SU-DHL-6 (cell line): ENCODE measurements around the gene ARHGEF4.

Experiments used
- H2AFZ ChIP-seq: fragments of 200-600 bp; sonication (generic); 2 replicates; pipeline ENCODE4 v1.6.1; 2014; ENCODE audit warnings: low read depth, mild to moderate bottlenecking, moderate library complexity, mixed read lengths, antibody characterized with exemption, low read length; ENCODE audit not compliant: severe bottlenecking
- H3F3A ChIP-seq: fragments of 200-600 bp; shearing (Covaris generic); 2 replicates; pipeline ENCODE4 v1.6.0; 2016; ENCODE audit warnings: antibody characterized with exemption, mild to moderate bottlenecking; ENCODE audit not compliant: insufficient read depth
- H3K27ac ChIP-seq: fragments of 200-600 bp; sonication (generic); 2 replicates; pipeline ENCODE4 v1.5.1; 2016; ENCODE audit warnings: low read depth, mild to moderate bottlenecking, low read length, moderate library complexity, mixed read lengths
- H3K27me3 ChIP-seq: fragments of 200-600 bp; sonication (generic), shearing (Covaris generic); 2 replicates; pipeline ENCODE4 v1.6.0; 2014; ENCODE audit warnings: mild to moderate bottlenecking, low read length
- H3K36me3 ChIP-seq: fragments of 200-600 bp; sonication (generic); 2 replicates; pipeline ENCODE4 v1.6.1; 2014; ENCODE audit warnings: mild to moderate bottlenecking, low read length, mixed read lengths
- H3K4me2 ChIP-seq: fragments of 300-600, 200-600 bp; shearing (Covaris generic), sonication (generic); 2 replicates; pipeline ENCODE4 v1.6.0; 2014; ENCODE audit warnings: low read length, low read depth, mild to moderate bottlenecking; ENCODE audit not compliant: poor library complexity, severe bottlenecking
- H3K4me3 ChIP-seq: fragments of 200-600 bp; sonication (generic); 2 replicates; pipeline ENCODE4 v1.5.1; 2014; ENCODE audit warnings: antibody characterized with exemption, low read length, mild to moderate bottlenecking, mixed read lengths; ENCODE audit not compliant: insufficient read depth, poor library complexity, severe bottlenecking
- H3K79me2 ChIP-seq: fragments of 200-600 bp; sonication (generic); 2 replicates; pipeline ENCODE4 v1.6.1; 2014; ENCODE audit warnings: mild to moderate bottlenecking, low read length, moderate library complexity; ENCODE audit not compliant: insufficient read depth
- H3K9ac ChIP-seq: fragments of 200-600 bp; sonication (generic); 2 replicates; pipeline ENCODE4 v1.7.0; 2014; ENCODE audit warnings: mild to moderate bottlenecking, low read length
- H3K9me2 ChIP-seq: fragments of 200-600 bp; sonication (generic); replicated peaks from 2 replicates; pipeline ENCODE4 v1.6.1; 2014; ENCODE audit warnings: low read length; ENCODE audit not compliant: insufficient read depth
- H3K9me3 ChIP-seq: fragments of 200-600 bp; sonication (generic); 2 replicates; pipeline ENCODE4 v1.6.1; 2014; ENCODE audit warnings: low read length, mixed read lengths; ENCODE audit not compliant: insufficient read depth
- H4K20me1 ChIP-seq: fragments of 200-600 bp; sonication (generic); 2 replicates; pipeline ENCODE4 v1.6.1; 2014; ENCODE audit warnings: low read depth, mild to moderate bottlenecking, antibody characterized with exemption, low read length, moderate library complexity, mixed read lengths
- EZH2phosphoT487 ChIP-seq: fragments of 200-600 bp; sonication (generic), shearing (Covaris generic); conservative IDR thresholded peaks from 2 replicates; pipeline ENCODE4 v1.6.1; 2018; ENCODE audit warnings: mild to moderate bottlenecking, antibody characterized with exemption, low read length, moderate library complexity, mixed read lengths
- TF ChIP-seq, protein P1 (sequence below): fragments of 200-600 bp; sonication (generic); IDR thresholded peaks from one replicate; pipeline ENCODE4 v1.5.1; 2017; ENCODE audit warnings: antibody characterized with exemption, mild to moderate bottlenecking, low read length, moderate library complexity; ENCODE audit not compliant: insufficient read depth, poor library complexity, severe bottlenecking

The ARHGEF4 gene

DNA sequence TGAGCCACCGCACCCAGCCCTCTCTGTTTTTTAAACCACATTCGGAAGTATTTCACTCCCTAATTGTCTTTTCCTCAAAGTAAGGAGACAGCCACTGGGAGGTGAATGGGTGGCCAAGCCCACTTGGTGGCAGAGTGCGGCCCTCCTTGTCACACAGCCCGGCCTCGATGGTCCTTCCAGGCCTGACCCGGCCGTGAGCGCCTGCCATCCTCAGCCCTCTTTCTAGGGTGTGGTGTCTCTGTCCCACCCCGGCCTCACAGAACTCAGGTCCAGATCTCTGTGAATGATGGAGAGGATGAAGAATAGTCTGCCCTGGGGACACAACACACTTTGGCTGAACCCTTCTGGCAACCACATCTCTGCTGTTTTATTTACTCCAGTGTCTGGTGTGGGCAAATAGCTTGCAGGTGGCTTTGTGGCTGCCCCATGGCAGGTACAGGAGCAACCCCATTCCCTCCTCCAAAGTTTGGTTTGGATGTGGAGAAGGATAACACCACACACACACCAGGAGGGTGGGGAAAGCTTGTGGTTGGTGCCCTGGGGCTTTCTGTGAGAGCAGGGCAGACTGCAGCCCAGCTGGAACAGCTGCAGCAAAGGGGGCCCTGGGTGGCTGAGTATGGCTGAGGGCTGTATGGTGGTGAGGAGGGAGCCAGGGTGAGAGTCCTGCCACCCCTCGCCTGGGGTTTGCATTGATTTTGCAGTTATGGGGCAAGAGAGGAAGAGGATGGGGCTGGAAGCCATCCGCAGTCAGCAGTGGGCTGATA lies 167.9 kb downstream of the ARHGEF4 start:
- Histone ChIP-seq H3K4me3 (no peak overlapping the region), H3K27me3 (no peaks in the 10 kb centered on the region), H2AFZ (no peak overlapping the region), H3K4me2 (no peak overlapping the region), H3F3A (no peaks in the 10 kb centered on the region), H4K20me1 (no peaks in the 10 kb centered on the region), H3K36me3 (no peaks in the 10 kb centered on the region), H3K27ac (no peak overlapping the region), H3K9me2 (no peaks in the 10 kb centered on the region), H3K79me2 (no peaks in the 10 kb centered on the region), H3K9me3 (no peaks in the 10 kb centered on the region), H3K9ac (no peak overlapping the region)
- TF ChIP-seq EZH2phosphoT487: no peak
- TF ChIP-seq, protein P1, sequence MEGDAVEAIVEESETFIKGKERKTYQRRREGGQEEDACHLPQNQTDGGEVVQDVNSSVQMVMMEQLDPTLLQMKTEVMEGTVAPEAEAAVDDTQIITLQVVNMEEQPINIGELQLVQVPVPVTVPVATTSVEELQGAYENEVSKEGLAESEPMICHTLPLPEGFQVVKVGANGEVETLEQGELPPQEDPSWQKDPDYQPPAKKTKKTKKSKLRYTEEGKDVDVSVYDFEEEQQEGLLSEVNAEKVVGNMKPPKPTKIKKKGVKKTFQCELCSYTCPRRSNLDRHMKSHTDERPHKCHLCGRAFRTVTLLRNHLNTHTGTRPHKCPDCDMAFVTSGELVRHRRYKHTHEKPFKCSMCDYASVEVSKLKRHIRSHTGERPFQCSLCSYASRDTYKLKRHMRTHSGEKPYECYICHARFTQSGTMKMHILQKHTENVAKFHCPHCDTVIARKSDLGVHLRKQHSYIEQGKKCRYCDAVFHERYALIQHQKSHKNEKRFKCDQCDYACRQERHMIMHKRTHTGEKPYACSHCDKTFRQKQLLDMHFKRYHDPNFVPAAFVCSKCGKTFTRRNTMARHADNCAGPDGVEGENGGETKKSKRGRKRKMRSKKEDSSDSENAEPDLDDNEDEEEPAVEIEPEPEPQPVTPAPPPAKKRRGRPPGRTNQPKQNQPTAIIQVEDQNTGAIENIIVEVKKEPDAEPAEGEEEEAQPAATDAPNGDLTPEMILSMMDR: no peak

DNA sequence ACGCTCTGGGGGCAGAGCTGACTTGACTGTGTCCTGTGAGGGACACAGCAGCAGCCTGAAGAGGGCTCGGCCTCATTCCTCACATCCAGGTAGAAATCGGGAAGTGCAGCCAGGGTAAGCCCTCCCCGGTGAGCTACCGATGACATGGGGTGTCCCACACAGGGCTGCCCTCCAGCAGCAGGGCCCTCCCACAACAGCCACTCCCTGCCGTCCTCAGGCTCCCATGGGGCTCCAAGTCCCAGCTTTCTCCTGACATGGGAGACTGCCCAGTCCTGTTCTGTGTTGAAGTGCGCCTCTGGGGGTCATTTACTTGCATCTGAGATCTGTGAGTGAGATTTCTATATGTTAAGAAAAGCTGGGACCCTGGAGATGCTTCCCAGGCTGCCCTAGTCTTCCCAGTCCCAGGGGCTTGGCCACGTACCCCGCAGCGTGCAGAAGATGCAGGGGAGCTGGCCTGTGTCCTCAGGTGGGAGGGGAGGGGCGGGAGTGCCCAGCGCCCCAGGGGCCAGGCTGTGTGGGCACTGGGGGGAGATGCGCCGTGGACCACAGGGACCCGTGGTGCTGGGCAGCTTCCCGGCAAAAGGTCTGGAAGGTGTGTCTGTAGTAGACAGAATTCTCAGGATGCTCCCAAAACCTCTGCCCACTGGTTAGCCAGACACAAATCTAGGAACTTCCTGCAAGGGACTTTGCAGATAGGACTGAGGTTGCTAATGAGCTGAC lies 168.7 kb downstream of the ARHGEF4 start:
- Histone ChIP-seq H3K9me2 (no peaks in the 10 kb centered on the region), H2AFZ (no peak overlapping the region), H3K4me3 (no peak overlapping the region), H3K27ac (no peak overlapping the region), H3F3A (no peaks in the 10 kb centered on the region), H3K27me3 (no peaks in the 10 kb centered on the region), H4K20me1 (no peaks in the 10 kb centered on the region), H3K36me3 (no peaks in the 10 kb centered on the region), H3K9me3 (no peaks in the 10 kb centered on the region), H3K79me2 (no peaks in the 10 kb centered on the region), H3K4me2 (no peak overlapping the region), H3K9ac (no peak overlapping the region)
- TF ChIP-seq, protein P1: no peak
- TF ChIP-seq EZH2phosphoT487: no peak

DNA sequence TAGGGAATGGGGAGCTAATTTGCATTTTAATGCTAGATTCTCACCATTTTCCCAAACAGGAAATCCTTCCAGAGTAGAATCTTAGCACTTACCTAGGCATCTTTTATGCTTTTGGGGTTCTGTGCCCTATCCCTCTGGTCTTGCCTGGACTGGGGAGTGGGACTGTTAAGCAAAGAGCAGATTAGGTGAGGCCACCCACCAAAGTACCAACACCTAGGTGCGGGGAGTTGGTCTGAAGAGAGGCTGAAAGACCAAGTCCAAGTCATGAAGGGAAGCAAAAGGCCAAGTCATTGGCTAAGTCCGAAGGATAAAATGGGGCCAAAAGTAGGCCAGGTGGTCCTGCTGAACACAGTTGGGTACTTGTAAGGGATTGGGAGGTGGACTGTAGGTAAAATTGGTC lies 169.8 kb downstream of the ARHGEF4 start:
- Histone ChIP-seq H3K4me3 (no peak overlapping the region), H3K4me2 (no peak overlapping the region), H3K9me2 (no peaks in the 10 kb centered on the region), H4K20me1 (no peaks in the 10 kb centered on the region), H3K79me2 (no peaks in the 10 kb centered on the region), H3K9ac (no peak overlapping the region), H3K27ac (no peak overlapping the region), H3K27me3 (no peaks in the 10 kb centered on the region), H3K9me3 (no peaks in the 10 kb centered on the region), H3F3A (no peaks in the 10 kb centered on the region), H2AFZ (no peak overlapping the region), H3K36me3 (no peaks in the 10 kb centered on the region)
- TF ChIP-seq, protein P1: no peak
